Ectodermal cell (in vitro differentiated cells): ENCODE measurements around the gene PARD3B.

Source experiments
- H3K27ac ChIP-seq: 2 replicates; pipeline ENCODE4 v1.7.0; 2013; ENCODE audit warnings: mild to moderate bottlenecking, low read depth, low read length; ENCODE audit not compliant: insufficient read depth, poor library complexity, severe bottlenecking
- H3K27me3 ChIP-seq: 2 replicates; pipeline ENCODE4 v1.7.0; 2013; ENCODE audit warnings: mild to moderate bottlenecking, low read length; ENCODE audit not compliant: insufficient read depth, control insufficient read depth, poor library complexity, severe bottlenecking
- H3K36me3 ChIP-seq: one replicate; pipeline ENCODE4 v1.7.0; 2013; ENCODE audit warnings: low read length; ENCODE audit not compliant: control insufficient read depth, insufficient read depth
- H3K4me1 ChIP-seq: one replicate; pipeline ENCODE4 v1.7.0; 2013; ENCODE audit warnings: low read length; ENCODE audit not compliant: control insufficient read depth, insufficient read depth
- H3K4me3 ChIP-seq: 2 replicates; pipeline ENCODE4 v1.7.0; 2013; ENCODE audit warnings: low read depth, low read length, control low read depth; ENCODE audit not compliant: insufficient read depth
- H3K9me3 ChIP-seq: 2 replicates; pipeline ENCODE4 v1.7.0; 2013; ENCODE audit warnings: mild to moderate bottlenecking, low read length, moderate library complexity; ENCODE audit not compliant: control insufficient read depth
- WGBS, 2 experiments: methylation state at CpG; one replicate each; pipeline ENCODE4 v1.1.7; 2013; ENCODE audit warnings: missing lambda C conversion rate in 2 of 2; 5-methylcytosine and 5-hydroxymethylcytosine counted together

Gene PARD3B

GRCh38 chr2:205651719-205652118, 1106.4 kb downstream of the PARD3B start:
- Histone ChIP-seq H3K9me3 (no peaks in the 10 kb centered on the region), H3K27ac (no peak overlapping the region), H3K4me3 (no peak overlapping the region), H3K27me3 (no peaks in the 10 kb centered on the region), H3K4me1 (peaks cover 13% of the 10 kb centered on the region), H3K36me3 (no peaks in the 10 kb centered on the region)
- WGBS, 2 experiments = 0% methylated on average over 1 of the region's 1 CpG

GRCh38 chr2:205654878-205655605, 1109.8 kb downstream of the PARD3B start:
- H3K27ac ChIP-seq = no peak overlapping the region
- H3K27me3 ChIP-seq = no peaks in the 10 kb centered on the region
- no peak overlapping the region for H3K4me3 ChIP-seq
- H3K9me3 ChIP-seq = no peaks in the 10 kb centered on the region
- 91 to 93% methylated on average over 10 of the region's 10 CpGs for WGBS, 2 experiments
- H3K4me1 ChIP-seq = peaks cover 11% of the 10 kb centered on the region
- no peaks in the 10 kb centered on the region for H3K36me3 ChIP-seq

- no peaks in the 10 kb centered on the region for H3K9me3 ChIP-seq
- H3K36me3 ChIP-seq = no peaks in the 10 kb centered on the region
- 67 to 71% methylated on average over 6 of the region's 6 CpGs for WGBS, 2 experiments
- no peaks in the 10 kb centered on the region for H3K27me3 ChIP-seq
- H3K4me1 ChIP-seq = peaks cover 2% of the 10 kb centered on the region
- no peak overlapping the region for H3K4me3 ChIP-seq
- no peak overlapping the region for H3K27ac ChIP-seq
Measured at GRCh38 chr2:205655779-205656456, 1110.6 kb downstream of the PARD3B start.

DNA sequence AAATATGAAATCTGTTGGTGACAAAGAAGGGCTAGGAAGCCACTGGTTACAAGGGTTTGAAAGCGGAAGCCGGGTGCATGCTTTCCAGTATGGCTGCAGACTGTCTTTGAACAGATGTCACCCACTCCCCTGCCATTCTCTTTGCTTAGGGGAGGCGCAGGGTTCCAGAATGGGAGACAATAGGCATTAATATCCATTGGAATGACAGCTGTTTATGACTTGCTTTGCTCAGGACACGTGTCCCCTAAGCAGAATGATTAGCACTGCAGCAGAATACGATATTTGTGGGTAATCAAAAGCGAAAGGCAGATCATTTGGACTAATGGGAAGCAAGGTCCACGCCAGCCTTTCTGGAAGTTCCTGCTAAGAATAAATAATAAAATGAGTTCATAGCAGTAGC, 1111.2 kb downstream of the PARD3B start:
- H3K4me1 ChIP-seq = no peaks in the 10 kb centered on the region
- no peaks in the 10 kb centered on the region for H3K36me3 ChIP-seq
- H3K4me3 ChIP-seq = no peak overlapping the region
- H3K9me3 ChIP-seq = no peaks in the 10 kb centered on the region
- no peak overlapping the region for H3K27ac ChIP-seq
- no peaks in the 10 kb centered on the region for H3K27me3 ChIP-seq
- 84 to 85% methylated on average over 7 of the region's 7 CpGs for WGBS, 2 experiments

GRCh38 chr2:205656941-205657340, 1111.7 kb downstream of the PARD3B start:
- WGBS, 2 experiments = 93 to 94% methylated on average over 4 of the region's 4 CpGs
- Histone ChIP-seq H3K9me3 (no peaks in the 10 kb centered on the region), H3K27me3 (no peaks in the 10 kb centered on the region)

GRCh38 chr2:205657579-205657978, 1112.3 kb downstream of the PARD3B start:
- no peaks in the 10 kb centered on the region for H3K36me3 ChIP-seq
- H3K27me3 ChIP-seq = peaks cover 3% of the 10 kb centered on the region
- H3K27ac ChIP-seq = no peak overlapping the region
- no peaks in the 10 kb centered on the region for H3K9me3 ChIP-seq
- WGBS, 2 experiments = 90 to 96% methylated on average over 2 to 3 of the region's 3 CpGs
- H3K4me1 ChIP-seq = no peaks in the 10 kb centered on the region
- no peak overlapping the region for H3K4me3 ChIP-seq

More at GRCh38 chr2:205656941-205657340, 1111.7 kb downstream of the PARD3B start:
- H3K36me3 ChIP-seq = no peaks in the 10 kb centered on the region
- no peak overlapping the region for H3K27ac ChIP-seq
- H3K4me1 ChIP-seq = no peaks in the 10 kb centered on the region
- H3K4me3 ChIP-seq = no peak overlapping the region

DNA sequence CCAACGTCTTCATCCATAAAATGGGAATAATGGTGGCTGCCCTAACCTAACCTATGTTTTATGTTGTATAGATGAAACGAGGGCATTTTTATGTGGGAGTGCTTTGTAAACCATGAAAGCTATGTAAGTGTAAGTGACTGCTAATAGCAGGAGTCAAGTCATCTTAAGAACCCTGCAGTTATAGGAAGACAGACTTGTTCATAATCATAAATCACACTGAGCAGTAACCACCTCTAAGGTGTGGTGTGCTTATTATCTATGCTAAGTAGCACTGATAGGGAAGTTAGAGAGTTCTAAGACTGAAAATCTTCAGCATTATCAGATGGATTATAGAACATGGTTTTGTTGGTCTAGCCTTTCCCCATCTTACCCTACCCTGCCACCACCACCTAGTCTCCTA, 1112.8 kb downstream of the PARD3B start:
- no peak overlapping the region for H3K27ac ChIP-seq
- H3K4me1 ChIP-seq = no peaks in the 10 kb centered on the region
- WGBS, 2 experiments = 78 to 89% methylated on average over 2 of the region's 2 CpGs
- peaks cover 5% of the 10 kb centered on the region for H3K27me3 ChIP-seq
- H3K36me3 ChIP-seq = no peaks in the 10 kb centered on the region
- no peak overlapping the region for H3K4me3 ChIP-seq
- H3K9me3 ChIP-seq = no peaks in the 10 kb centered on the region

- Histone ChIP-seq H3K4me3 (no peak overlapping the region), H3K36me3 (no peaks in the 10 kb centered on the region), H3K27ac (no peak overlapping the region), H3K27me3 (peaks cover 10% of the 10 kb centered on the region), H3K4me1 (no peaks in the 10 kb centered on the region), H3K9me3 (no peaks in the 10 kb centered on the region)
- WGBS, 2 experiments = 93 to 96% methylated on average over 1 to 2 of the region's 2 CpGs
Measured at GRCh38 chr2:205658572-205658971, 1113.3 kb downstream of the PARD3B start.

DNA sequence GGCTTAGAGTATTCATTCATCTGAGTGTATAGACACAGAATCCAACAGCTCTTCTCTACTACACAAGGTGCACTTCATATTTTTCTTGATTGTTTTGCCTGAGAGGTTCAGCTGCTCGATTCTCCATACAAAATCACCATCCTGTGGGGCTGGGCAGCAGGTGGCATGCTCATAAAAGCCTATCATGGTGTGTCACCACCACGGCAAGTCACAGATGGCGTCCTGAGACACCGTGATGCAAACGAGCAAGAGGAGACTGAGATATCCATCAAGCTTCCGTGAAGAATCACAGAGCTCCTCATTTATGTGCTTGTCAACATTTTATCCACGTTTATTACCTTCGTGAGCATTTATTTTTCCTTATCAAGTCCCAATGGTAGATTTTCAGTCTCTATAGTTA, 1114.6 kb downstream of the PARD3B start:
- Histone ChIP-seq H3K4me3 (no peak overlapping the region), H3K9me3 (no peaks in the 10 kb centered on the region), H3K27ac (no peak overlapping the region), H3K36me3 (no peaks in the 10 kb centered on the region), H3K27me3 (peaks cover 13% of the 10 kb centered on the region), H3K4me1 (no peaks in the 10 kb centered on the region)
- 80 to 83% methylated on average over 8 of the region's 8 CpGs for WGBS, 2 experiments

DNA sequence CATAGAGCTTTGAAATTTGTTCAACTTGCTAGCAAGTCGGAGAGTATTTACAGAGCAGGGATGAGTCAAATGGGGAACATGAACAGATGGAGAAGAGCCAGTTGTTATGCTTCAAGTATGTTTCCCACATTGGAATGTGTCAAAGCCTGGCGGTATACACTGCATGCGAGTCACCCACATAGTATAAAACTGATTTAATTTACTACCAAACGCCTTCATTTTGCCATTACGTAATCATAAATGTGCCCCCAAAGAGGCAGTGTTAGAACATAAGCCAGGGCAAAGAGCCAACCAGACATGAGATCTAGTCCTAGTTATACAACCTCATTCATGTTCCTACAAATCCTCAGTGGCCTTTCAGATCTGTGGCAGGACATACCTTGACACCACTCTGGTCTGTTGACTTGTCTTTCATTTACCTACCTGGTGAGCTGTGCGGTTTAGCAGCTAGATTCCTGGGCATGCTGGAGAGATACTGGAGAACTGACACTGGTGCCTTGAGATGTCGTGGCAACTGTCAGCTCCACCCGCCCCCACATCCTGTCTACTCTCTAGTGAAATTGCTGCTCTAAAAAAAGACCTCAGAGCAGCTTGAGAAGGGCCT, 1115.3 kb downstream of the PARD3B start:
- 91% methylated on average over 8 of the region's 8 CpGs for WGBS, 2 experiments
- no peaks in the 10 kb centered on the region for H3K9me3 ChIP-seq
- no peaks in the 10 kb centered on the region for H3K36me3 ChIP-seq
- H3K27me3 ChIP-seq = peaks cover 13% of the 10 kb centered on the region
- H3K4me1 ChIP-seq = no peaks in the 10 kb centered on the region
- no peak overlapping the region for H3K27ac ChIP-seq
- no peak overlapping the region for H3K4me3 ChIP-seq
